BE2C (cell line): Measurements from ENCODE around the gene IRF5.

Experiments used
- DNase-seq: peaks from one replicate; pipeline ENCODE4 v3.0.0-alpha.2; 2020
- H3K27me3 ChIP-seq: fragments of 250-450 bp; sonication (Bioruptor Pico); 2 replicates; pipeline ENCODE4 v1.5.1; 2020; ENCODE audit warnings: mild to moderate bottlenecking
- H3K36me3 ChIP-seq: fragments of 250-450 bp; sonication (Bioruptor Pico); 2 replicates; pipeline ENCODE4 v1.5.1; 2020; ENCODE audit warnings: mild to moderate bottlenecking
- H3K4me1 ChIP-seq: fragments of 250-450 bp; sonication (Bioruptor Pico); 2 replicates; pipeline ENCODE4 v1.5.1; 2020
- H3K4me3 ChIP-seq: 2 replicates; pipeline ENCODE4 v1.5.1; 2011; ENCODE audit warnings: low read depth, low read length
- H3K9me3 ChIP-seq: fragments of 250-450 bp; sonication (Bioruptor Pico); 2 replicates; pipeline ENCODE4 v1.5.1; 2020
- CTCF ChIP-seq: IDR thresholded peaks from 2 replicates; pipeline ENCODE4 v1.5.1; 2012; ENCODE audit warnings: mild to moderate bottlenecking, low read depth, low read length

IRF5 gene

GRCh38 chr7:128931965-128932861 is 5.5 kb upstream of the IRF5 start:
- no peak for TF ChIP-seq CTCF
- H3K36me3 ChIP-seq: no peaks in the 10 kb centered on the region
- H3K4me1 ChIP-seq: no peaks in the 10 kb centered on the region
- peaks cover 9% of the 10 kb centered on the region for H3K27me3 ChIP-seq
- no peak overlapping the region for H3K4me3 ChIP-seq
- H3K9me3 ChIP-seq: no peaks in the 10 kb centered on the region
- DNase-seq: no peak

- TF ChIP-seq CTCF: no peak
- Histone ChIP-seq H3K4me1 (no peaks in the 10 kb centered on the region), H3K4me3 (no peak overlapping the region), H3K27me3 (peaks cover 15% of the 10 kb centered on the region), H3K36me3 (no peaks in the 10 kb centered on the region), H3K9me3 (no peaks in the 10 kb centered on the region)
- no peak for DNase-seq
Measured at GRCh38 chr7:128932862-128933179, 4.9 kb upstream of the IRF5 start.

- Histone ChIP-seq H3K36me3 (no peaks in the 10 kb centered on the region), H3K9me3 (no peaks in the 10 kb centered on the region), H3K27me3 (peaks cover 20% of the 10 kb centered on the region), H3K4me1 (no peaks in the 10 kb centered on the region), H3K4me3 (no peak overlapping the region)
- no peak for DNase-seq
- no peak for TF ChIP-seq CTCF
Measured at GRCh38 chr7:128933180-128933891, 4.4 kb upstream of the IRF5 start.

- DNase-seq: no peak
- no peaks in the 10 kb centered on the region for H3K36me3 ChIP-seq
- peaks cover 27% of the 10 kb centered on the region for H3K27me3 ChIP-seq
- no peaks in the 10 kb centered on the region for H3K9me3 ChIP-seq
- no peak overlapping the region for H3K4me3 ChIP-seq
- no peak for TF ChIP-seq CTCF
- H3K4me1 ChIP-seq: no peaks in the 10 kb centered on the region
Measured at GRCh38 chr7:128934361-128935341, 3.1 kb upstream of the IRF5 start.

GRCh38 chr7:128935342-128935730 is 2.4 kb upstream of the IRF5 start:
- DNase-seq: no peak
- TF ChIP-seq CTCF: no peak

More at GRCh38 chr7:128935342-128935730, 2.4 kb upstream of the IRF5 start:
- Histone ChIP-seq H3K36me3 (no peaks in the 10 kb centered on the region), H3K4me3 (no peak overlapping the region), H3K4me1 (no peaks in the 10 kb centered on the region), H3K27me3 (peaks cover 27% of the 10 kb centered on the region), H3K9me3 (no peaks in the 10 kb centered on the region)
